A549 (cell line): ENCODE data around the gene SERTAD1. TPM values are rescaled to one million over a fixed set of nuclear protein-coding genes. Genes with fewer than 3 reads are reported as not detected.

Experiments
- ATAC-seq, 2 experiments: fragments of 200-7000 bp in 1 of 2; fragments of >200 bp in 1 of 2; cut with Nextera tagmentation in 1 of 2; cut with Tn5 transposase in 1 of 2; 3 replicates each; pipeline versions ENCODE4 v1.8.0 to v1.9.1; 2018 to 2020; ENCODE audit warnings: mild to moderate bottlenecking in 1 of 2, moderate library complexity in 1 of 2
- CTCF ChIA-PET: fragments of 300-600 bp; sonication (Branson Sonifier 250); formaldehyde crosslinking; extraction: SDS; loops from one replicate; lab custom pipeline; 2021; ENCODE audit warnings: antibody characterized with exemption, inconsistent platforms; lab: Yijun Ruan, JAX
- POLR2A ChIA-PET: fragments of 350-600 bp; formaldehyde crosslinking; extraction: SDS; loops from one replicate; lab custom pipeline; 2021; ENCODE audit warnings: antibody characterized with exemption, inconsistent platforms; lab: Yijun Ruan, JAX
- DNase-seq, 2 experiments: peaks; one replicate each; pipeline versions ENCODE4 v3.0.0 to v3.0.0-alpha.2; 2011 to 2016; ENCODE audit warnings: low read depth in 1 of 2, low spot score in 1 of 2
- FAIRE-seq: peaks from 2 replicates; lab custom pipeline; 2011; peaks lifted over from hg19 to GRCh38; lab: Jason Lieb, UNC
- H3K27ac ChIP-seq, 2 experiments: fragments of >200 bp; sonication (Bioruptor Twin); formaldehyde crosslinking; 3 replicates each; pipeline ENCODE4 v1.5.1; 2016 to 2017
- H3K4me1 ChIP-seq: fragments of >200 bp; sonication (Bioruptor Twin); formaldehyde crosslinking; 3 replicates; pipeline ENCODE4 v1.6.1; 2016
- H3K4me2 ChIP-seq: fragments of >200 bp; sonication (Bioruptor Twin); formaldehyde crosslinking; 3 replicates; pipeline ENCODE4 v1.6.1; 2016
- H3K4me3 ChIP-seq: fragments of >200 bp; sonication (Bioruptor Twin); formaldehyde crosslinking; 3 replicates; pipeline ENCODE4 v1.5.1; 2016
- H3K9me3 ChIP-seq: fragments of >200 bp; sonication (Bioruptor Twin); formaldehyde crosslinking; 3 replicates; pipeline ENCODE4 v1.6.1; 2016
- CEBPB ChIP-seq, 2 experiments: fragments of >200 bp in 1 of 2; sonication (Bioruptor Twin) in 1 of 2; formaldehyde crosslinking in 1 of 2; IDR thresholded peaks; 2 replicates each; pipeline ENCODE4 v1.6.1; 2012 to 2016
- CHD2 ChIP-seq: fragments of 150-350 bp; IDR thresholded peaks from 2 replicates; pipeline ENCODE4 v1.6.1; 2014; ENCODE audit warnings: low read length; ENCODE audit not compliant: partially characterized antibody
- EP300 ChIP-seq, 2 experiments: fragments of >200 bp; sonication (Bioruptor Twin); formaldehyde crosslinking; IDR thresholded peaks; 2 replicates in 1 of 2; 3 replicates in 1 of 2; pipeline ENCODE4 v1.6.1; 2016 to 2017
- FOSL2 ChIP-seq, 2 experiments: fragments of 450-650 bp in 1 of 2; fragments of >200 bp in 1 of 2; sonication (Bioruptor Twin) in 1 of 2; formaldehyde crosslinking; IDR thresholded peaks; 2 replicates each; pipeline versions ENCODE4 v1.5.0 to v1.6.1; 2016 to 2020; ENCODE audit warnings: mild to moderate bottlenecking in 1 of 2, moderate library complexity in 1 of 2
- HMGXB4 ChIP-seq: fragments of 250-450 bp; sonication (Bioruptor Pico); IDR thresholded peaks from 2 replicates; pipeline ENCODE4 v1.5.0; 2021; ENCODE audit warnings: mild to moderate bottlenecking, moderate library complexity, borderline replicate concordance
- HOXA7 ChIP-seq: fragments of 250-450 bp; sonication (Bioruptor Pico); IDR thresholded peaks from 2 replicates; pipeline ENCODE4 v1.5.0; 2020; ENCODE audit warnings: mild to moderate bottlenecking, moderate library complexity
- MAFK ChIP-seq: fragments of 450-650 bp; IDR thresholded peaks from 2 replicates; pipeline ENCODE4 v1.6.1; 2014; ENCODE audit not compliant: partially characterized antibody
- MAX ChIP-seq: IDR thresholded peaks from 2 replicates; pipeline ENCODE4 v1.6.1; 2012
- MAZ ChIP-seq: fragments of 150-350 bp; IDR thresholded peaks from 2 replicates; pipeline ENCODE4 v1.6.1; 2014; ENCODE audit warnings: antibody characterized with exemption, low read depth, low read length, borderline replicate concordance
- MYC ChIP-seq: IDR thresholded peaks from 2 replicates; pipeline ENCODE4 v1.6.1; 2012; ENCODE audit warnings: mild to moderate bottlenecking, inconsistent platforms, low read length, improper control_type of control experiment, borderline replicate concordance
- NFE2L2 ChIP-seq: fragments of 150-350 bp; conservative IDR thresholded peaks from 2 replicates; pipeline ENCODE4 v1.6.1; 2014; ENCODE audit warnings: low read length
- NPAS2 ChIP-seq: fragments of 250-450 bp; sonication (Bioruptor Pico); IDR thresholded peaks from 2 replicates; pipeline ENCODE4 v1.8.0; 2022; ENCODE audit warnings: mild to moderate bottlenecking, moderate library complexity, borderline replicate concordance
- RAD21 ChIP-seq, 2 experiments: fragments of >200 bp in 1 of 2; sonication (Bioruptor Twin) in 1 of 2; formaldehyde crosslinking in 1 of 2; IDR thresholded peaks in 1 of 2; conservative IDR thresholded peaks in 1 of 2; 2 replicates in 1 of 2; 3 replicates in 1 of 2; pipeline ENCODE4 v1.6.1; 2012 to 2018; ENCODE audit warnings: inconsistent platforms in 1 of 2
- SMC3 ChIP-seq: fragments of >200 bp; sonication (Bioruptor Twin); formaldehyde crosslinking; IDR thresholded peaks from 3 replicates; pipeline ENCODE4 v1.6.1; 2018; ENCODE audit warnings: inconsistent platforms
- WGBS: methylation state at CpG from one replicate; pipeline ENCODE4 v1.1.6; 2017; ENCODE audit errors: missing lambda C conversion rate; 5-methylcytosine and 5-hydroxymethylcytosine counted together
- polyA plus RNA-seq, 4 experiments: library from polyadenylated mRNA; depleted of rRNA in 3 of 4; stranded (reverse); fragments of >200 nt; fragmentation: RNase III in 1 of 4; extraction: RNeasy Plus Mini Kit Qiagen cat#74134 plus additional on column Dnase treatment in 1 of 4; gene quantifications; 2 replicates in 3 of 4; 3 replicates in 1 of 4; pipeline ENCODE4 v1.2.3, GENCODE V29; 2011 to 2017
- TF ChIP-seq, protein P1 (sequence below): fragments of 450-650 bp; IDR thresholded peaks from 2 replicates; pipeline ENCODE4 v1.6.1; 2014; ENCODE audit warnings: antibody characterized with exemption
- TF ChIP-seq, protein P2 (sequence below): fragments of >200 bp; sonication (Bioruptor Twin); formaldehyde crosslinking; IDR thresholded peaks from 3 replicates; pipeline ENCODE4 v1.5.1; 2016
- TF ChIP-seq, protein P3 (sequence below): fragments of 250-450 bp; sonication (Bioruptor Pico); IDR thresholded peaks from 2 replicates; pipeline ENCODE4 v1.5.0; 2020; ENCODE audit warnings: low read depth, mild to moderate bottlenecking, moderate library complexity

Gene SERTAD1
- polyA plus RNA-seq, 2 of the 4 experiments (the other 2 are of a cell fraction): 10.7 to 13.6 TPM

- peak; percentile 99 for FAIRE-seq
- 15% methylated on average over 11 of the region's 11 CpGs for WGBS
- POLR2A ChIA-PET: interaction anchor here (0.6 to 5.3 kb wide), 23 partner anchors 10 to 900 kb away, joined by 3 to 68 read pairs (median 6); partner anchors contain the start of genes C19orf47, ITPKC, PLD3 and SERTAD1
Measured at GRCh38 chr19:40464059-40465024, 38.5 kb upstream of the SERTAD1 start.

More at GRCh38 chr19:40464059-40465024, 38.5 kb upstream of the SERTAD1 start:
- CTCF ChIA-PET: interaction anchor here (0.6 to 46.6 kb wide), 74 partner anchors 10 to 356 kb away, joined by 3 to 950 read pairs (median 7); partner anchors contain the start of genes C19orf47, LTBP4, PRX and SERTAD1
- Histone ChIP-seq H3K4me1 (peaks cover 38% of the 10 kb centered on the region), H3K4me2 (peak overlapping the region; percentile 88), H3K27ac (peak overlapping the region; percentile 86 to 89), H3K9me3 (no peaks in the 10 kb centered on the region), H3K4me3 (peak overlapping the region; percentile 62)
- DNase-seq (peak; percentile 97 to 98), ATAC-seq (peak; percentile 60 to 68)
- TF ChIP-seq HMGXB4 (CRISPR knock-in tag) (no peak), MAX (peak; percentile 24; the same call in 1 of the 2 replicates), SMC3 (peak; percentile 84), CEBPB (IDR thresholded peaks at IDR 0.05) (0 out of 4 replicates have a peak, but pooled peaks of 1 of the 2 experiments have one; percentile 15), NFE2L2 (peak; percentile 77), NPAS2 (0 out of 2 replicates have a peak, but pooled peaks have one; percentile 20), CHD2 (peak; percentile 42), RAD21 (conservative IDR thresholded peaks at IDR 0.05 in 1 of 2, IDR thresholded peaks at IDR 0.05 in 1 of 2) (peak; percentile 93 to 96), FOSL2 (IDR thresholded peaks at IDR 0.05) (0 out of 2 replicates have a peak, but pooled peaks have one; percentile 56), FOSL2 (CRISPR knock-in tag; IDR thresholded peaks at IDR 0.05) (peak; percentile 98), MAFK (peak; percentile 99), HOXA7 (0 out of 2 replicates have a peak, but pooled peaks have one; percentile 25), MYC (0 out of 2 replicates have a peak, but pooled peaks have one; percentile 32), EP300 (IDR thresholded peaks at IDR 0.05) (no peak), MAZ (no peak)
- TF ChIP-seq, protein P1, sequence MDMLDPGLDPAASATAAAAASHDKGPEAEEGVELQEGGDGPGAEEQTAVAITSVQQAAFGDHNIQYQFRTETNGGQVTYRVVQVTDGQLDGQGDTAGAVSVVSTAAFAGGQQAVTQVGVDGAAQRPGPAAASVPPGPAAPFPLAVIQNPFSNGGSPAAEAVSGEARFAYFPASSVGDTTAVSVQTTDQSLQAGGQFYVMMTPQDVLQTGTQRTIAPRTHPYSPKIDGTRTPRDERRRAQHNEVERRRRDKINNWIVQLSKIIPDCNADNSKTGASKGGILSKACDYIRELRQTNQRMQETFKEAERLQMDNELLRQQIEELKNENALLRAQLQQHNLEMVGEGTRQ: peak; percentile 61
- TF ChIP-seq, protein P2, sequence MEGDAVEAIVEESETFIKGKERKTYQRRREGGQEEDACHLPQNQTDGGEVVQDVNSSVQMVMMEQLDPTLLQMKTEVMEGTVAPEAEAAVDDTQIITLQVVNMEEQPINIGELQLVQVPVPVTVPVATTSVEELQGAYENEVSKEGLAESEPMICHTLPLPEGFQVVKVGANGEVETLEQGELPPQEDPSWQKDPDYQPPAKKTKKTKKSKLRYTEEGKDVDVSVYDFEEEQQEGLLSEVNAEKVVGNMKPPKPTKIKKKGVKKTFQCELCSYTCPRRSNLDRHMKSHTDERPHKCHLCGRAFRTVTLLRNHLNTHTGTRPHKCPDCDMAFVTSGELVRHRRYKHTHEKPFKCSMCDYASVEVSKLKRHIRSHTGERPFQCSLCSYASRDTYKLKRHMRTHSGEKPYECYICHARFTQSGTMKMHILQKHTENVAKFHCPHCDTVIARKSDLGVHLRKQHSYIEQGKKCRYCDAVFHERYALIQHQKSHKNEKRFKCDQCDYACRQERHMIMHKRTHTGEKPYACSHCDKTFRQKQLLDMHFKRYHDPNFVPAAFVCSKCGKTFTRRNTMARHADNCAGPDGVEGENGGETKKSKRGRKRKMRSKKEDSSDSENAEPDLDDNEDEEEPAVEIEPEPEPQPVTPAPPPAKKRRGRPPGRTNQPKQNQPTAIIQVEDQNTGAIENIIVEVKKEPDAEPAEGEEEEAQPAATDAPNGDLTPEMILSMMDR: peak; percentile 95
- TF ChIP-seq, protein P3, sequence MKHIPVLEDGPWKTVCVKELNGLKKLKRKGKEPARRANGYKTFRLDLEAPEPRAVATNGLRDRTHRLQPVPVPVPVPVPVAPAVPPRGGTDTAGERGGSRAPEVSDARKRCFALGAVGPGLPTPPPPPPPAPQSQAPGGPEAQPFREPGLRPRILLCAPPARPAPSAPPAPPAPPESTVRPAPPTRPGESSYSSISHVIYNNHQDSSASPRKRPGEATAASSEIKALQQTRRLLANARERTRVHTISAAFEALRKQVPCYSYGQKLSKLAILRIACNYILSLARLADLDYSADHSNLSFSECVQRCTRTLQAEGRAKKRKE (CRISPR knock-in tag): no peak
